ENCODE data around the gene AMH.
A peak's percentile ranks its signal among the peaks of the same experiment; 100 is the strongest.

AMH gene

DNA sequence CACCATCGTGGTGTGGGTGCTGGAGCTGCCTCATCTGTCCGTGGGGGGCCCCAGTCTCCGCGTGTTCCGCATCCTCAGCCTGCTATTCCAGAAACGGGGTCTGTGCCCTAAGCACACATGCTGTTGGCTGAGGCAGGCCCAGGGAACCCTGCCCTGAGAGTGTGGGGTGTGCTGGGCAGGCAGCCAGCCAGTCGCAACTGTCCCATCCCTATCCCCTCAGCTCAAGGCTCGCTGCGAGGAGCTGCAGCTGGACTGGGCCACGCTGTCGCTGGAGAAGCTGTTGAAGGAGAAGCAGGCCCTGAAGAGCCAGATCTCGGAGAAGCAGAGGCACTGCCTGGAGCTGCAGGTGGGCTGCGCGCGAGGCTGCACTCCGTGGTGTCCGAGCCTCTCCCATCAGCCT is 34.9 kb upstream of the AMH start:
- H3K36me3 Mint-ChIP-seq, result peaks cover 2% of the 10 kb centered on the region
- H3K4me1 Mint-ChIP-seq (ENCODE audit: low read depth), result peaks cover 8% of the 10 kb centered on the region
- H3K4me3 Mint-ChIP-seq, result no peak overlapping the region
- no peaks in the 10 kb centered on the region for H3K27me3 Mint-ChIP-seq
- no peaks in the 10 kb centered on the region for H3K9me3 Mint-ChIP-seq (ENCODE audit: low read depth)
- no peak overlapping the region for H3K27ac Mint-ChIP-seq

DNA sequence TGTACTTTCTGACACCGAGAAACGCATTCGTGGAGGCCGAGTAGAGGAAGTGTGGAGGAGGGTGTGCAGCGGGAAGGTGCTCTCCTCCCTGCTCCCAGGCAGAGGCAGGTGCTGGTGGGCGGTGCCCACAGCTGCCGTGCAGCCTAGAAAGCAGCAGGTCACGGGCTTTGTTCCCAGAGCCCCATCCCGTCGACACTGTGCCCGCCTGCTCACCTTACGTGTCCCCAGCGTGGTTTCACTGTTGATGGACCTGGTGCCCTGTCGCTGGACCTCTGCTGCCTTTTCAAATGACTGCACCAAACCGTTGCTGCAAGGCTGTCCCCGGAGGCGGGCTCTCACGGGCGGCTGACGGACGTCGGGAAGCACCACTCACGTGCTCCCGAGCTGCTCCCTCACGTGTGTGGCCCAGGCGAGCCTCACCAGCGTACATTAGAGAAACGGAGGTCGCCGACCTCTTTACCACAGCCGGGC is 33.8 kb upstream of the AMH start:
- Mint-ChIP-seq H3K4me1 (ENCODE audit: low read depth) (peaks cover 8% of the 10 kb centered on the region), H3K27ac (no peak overlapping the region), H3K36me3 (peaks cover 2% of the 10 kb centered on the region), H3K4me3 (no peak overlapping the region), H3K27me3 (no peaks in the 10 kb centered on the region), H3K9me3 (ENCODE audit: low read depth) (no peaks in the 10 kb centered on the region)

DNA sequence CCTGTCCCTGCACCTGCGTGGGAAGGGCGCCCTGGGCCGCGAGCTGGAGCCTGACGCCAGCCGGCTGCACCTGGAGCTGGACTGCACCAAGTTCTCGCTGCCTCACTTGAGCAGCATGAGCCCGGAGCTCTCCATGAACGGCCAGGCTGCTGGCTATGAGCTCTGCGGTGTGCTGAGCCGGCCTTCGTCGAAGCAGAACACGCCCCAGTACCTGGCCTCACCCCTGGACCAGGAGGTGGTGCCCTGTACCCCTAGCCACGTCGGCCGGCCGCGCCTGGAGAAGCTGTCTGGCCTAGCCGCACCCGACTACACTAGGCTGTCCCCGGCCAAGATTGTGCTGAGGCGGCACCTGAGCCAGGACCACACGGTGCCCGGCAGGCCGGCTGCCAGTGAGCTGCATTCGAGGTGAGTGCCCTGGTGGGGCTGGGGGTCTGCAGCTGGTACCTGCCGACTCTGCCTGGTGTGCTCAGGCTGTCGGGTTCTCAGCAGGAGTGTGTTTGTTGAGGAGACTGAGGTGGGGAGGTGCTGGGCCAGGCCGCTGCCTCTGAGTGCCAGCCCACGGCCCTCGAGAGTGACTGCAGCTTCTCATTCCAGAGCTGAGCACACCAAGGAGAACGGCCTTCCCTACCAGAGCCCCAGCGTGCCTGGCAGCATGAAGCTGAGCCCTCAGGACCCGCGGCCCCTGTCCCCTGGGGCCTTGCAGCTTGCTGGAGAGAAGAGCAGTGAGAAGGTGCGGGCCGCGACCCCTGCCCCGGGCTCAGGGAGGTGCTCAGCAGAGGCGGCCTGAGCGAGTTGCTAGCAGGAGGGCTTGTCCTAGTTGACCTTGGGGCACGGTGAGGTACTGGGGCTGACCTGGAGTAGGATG is 32.5 kb upstream of the AMH start:
- Mint-ChIP-seq H3K36me3 (peaks cover 2% of the 10 kb centered on the region), H3K4me1 (ENCODE audit: low read depth) (peaks cover 8% of the 10 kb centered on the region), H3K9me3 (ENCODE audit: low read depth) (no peaks in the 10 kb centered on the region), H3K27ac (peak overlapping the region; percentile 16), H3K27me3 (no peaks in the 10 kb centered on the region), H3K4me3 (no peak overlapping the region)

DNA sequence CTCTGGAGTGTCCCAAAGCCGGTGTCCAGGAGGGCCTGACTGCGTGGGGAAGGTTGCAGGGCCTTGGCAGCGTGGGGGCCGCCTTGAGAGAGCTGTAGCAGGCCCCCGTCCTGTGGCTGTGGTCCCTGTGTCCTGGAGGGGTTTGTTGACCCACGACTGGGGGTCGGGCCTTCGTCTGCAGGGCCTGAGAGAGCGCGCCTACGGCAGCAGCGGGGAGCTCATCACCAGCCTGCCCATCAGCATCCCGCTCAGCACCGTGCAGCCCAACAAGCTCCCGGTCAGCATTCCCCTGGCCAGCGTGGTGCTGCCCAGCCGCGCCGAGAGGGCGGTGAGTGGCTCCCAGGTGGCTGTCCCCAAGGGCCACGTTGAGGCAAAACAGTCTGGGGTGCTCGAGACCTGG is 31.5 kb upstream of the AMH start:
- Mint-ChIP-seq H3K36me3 (no peaks in the 10 kb centered on the region), H3K27ac (no peak overlapping the region), H3K27me3 (no peaks in the 10 kb centered on the region), H3K4me3 (no peak overlapping the region), H3K9me3 (ENCODE audit: low read depth) (no peaks in the 10 kb centered on the region), H3K4me1 (ENCODE audit: low read depth) (peaks cover 8% of the 10 kb centered on the region)

DNA sequence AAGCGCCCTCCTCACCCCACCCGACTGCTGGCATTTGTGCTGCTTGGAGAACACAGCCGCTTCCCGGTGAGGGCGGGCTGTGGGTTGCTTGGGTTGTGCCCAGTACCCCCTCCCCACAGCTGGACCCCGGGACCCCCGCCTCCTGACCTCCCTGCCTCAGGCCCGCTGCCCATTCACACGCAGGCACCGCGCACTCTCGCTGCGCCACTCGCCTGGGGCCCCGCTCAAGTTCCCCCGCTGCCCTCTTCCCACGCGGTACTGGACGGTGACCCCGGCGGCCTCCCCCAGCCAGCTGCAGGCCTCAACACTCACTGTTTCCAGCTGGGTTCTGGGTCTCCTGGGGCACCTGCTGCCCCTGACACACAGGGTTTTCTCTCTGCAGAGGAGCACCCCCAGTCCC is 29.4 kb upstream of the AMH start:
- H3K4me1 Mint-ChIP-seq (ENCODE audit: low read depth), result peaks cover 13% of the 10 kb centered on the region
- H3K27me3 Mint-ChIP-seq, result no peaks in the 10 kb centered on the region
- H3K9me3 Mint-ChIP-seq (ENCODE audit: low read depth), result no peaks in the 10 kb centered on the region
- H3K4me3 Mint-ChIP-seq, result no peak overlapping the region
- H3K36me3 Mint-ChIP-seq, result no peaks in the 10 kb centered on the region
- no peak overlapping the region for H3K27ac Mint-ChIP-seq

DNA sequence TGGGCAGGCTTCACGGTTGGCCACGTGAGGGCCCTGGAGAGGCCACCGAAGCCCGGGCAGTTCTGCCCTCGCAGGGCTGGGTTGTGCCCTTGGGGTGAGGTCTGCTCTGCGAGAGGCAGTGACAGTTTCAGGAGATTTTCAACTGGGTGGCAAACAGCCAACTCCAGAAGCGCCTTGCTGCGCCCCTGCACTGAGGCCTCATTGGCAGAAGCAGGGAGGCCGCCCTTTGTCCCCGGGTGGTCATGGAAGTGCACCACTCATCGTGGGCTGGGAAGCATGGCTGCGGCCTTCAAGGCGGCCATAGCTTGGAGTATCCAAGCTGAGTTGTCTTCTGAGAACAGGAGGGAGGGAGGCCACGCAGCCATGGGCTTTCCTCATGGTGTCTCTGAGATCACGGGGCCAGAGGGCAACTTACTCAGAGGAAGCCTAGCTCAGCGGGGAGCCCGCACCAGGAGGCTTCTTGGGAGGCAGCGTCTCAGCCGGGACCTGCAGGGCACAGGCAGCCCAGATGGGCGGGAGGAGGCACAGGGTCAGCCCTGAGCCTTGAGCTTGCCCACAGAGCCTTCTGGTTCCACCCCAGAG is 27.8 kb upstream of the AMH start:
- no peak overlapping the region for H3K4me3 Mint-ChIP-seq
- H3K27me3 Mint-ChIP-seq, result no peaks in the 10 kb centered on the region
- H3K27ac Mint-ChIP-seq, result no peak overlapping the region
- peaks cover 6% of the 10 kb centered on the region for H3K4me1 Mint-ChIP-seq (ENCODE audit: low read depth)
- H3K36me3 Mint-ChIP-seq, result no peaks in the 10 kb centered on the region
- H3K9me3 Mint-ChIP-seq (ENCODE audit: low read depth), result no peaks in the 10 kb centered on the region

GRCh38 chr19:2221918-2222317 is 27.2 kb upstream of the AMH start:
- H3K27ac Mint-ChIP-seq, result no peak overlapping the region
- H3K4me1 Mint-ChIP-seq (ENCODE audit: low read depth), result peaks cover 6% of the 10 kb centered on the region
- H3K36me3 Mint-ChIP-seq, result no peaks in the 10 kb centered on the region
- no peak overlapping the region for H3K4me3 Mint-ChIP-seq
- H3K27me3 Mint-ChIP-seq, result no peaks in the 10 kb centered on the region
- H3K9me3 Mint-ChIP-seq (ENCODE audit: low read depth), result no peaks in the 10 kb centered on the region

DNA sequence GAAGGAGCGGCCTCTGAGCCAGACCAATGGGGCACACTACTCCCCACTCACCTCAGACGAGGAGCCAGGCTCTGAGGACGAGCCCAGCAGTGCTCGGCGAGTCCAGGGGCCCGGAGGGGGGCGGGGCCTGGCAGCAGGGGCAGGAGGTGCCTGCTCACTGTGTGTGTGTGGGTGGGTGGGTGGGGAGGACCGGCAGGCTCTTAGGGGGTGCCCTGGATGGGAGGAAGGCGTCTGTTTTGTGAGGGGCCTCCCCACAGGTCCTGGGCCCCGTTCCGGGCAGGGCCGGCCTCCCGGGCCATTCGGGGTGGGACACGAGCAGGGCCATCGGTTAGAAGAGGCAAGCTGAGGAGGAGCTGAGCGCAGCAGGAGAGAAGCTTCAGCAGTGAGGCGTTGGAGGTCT is 25.7 kb upstream of the AMH start:
- Mint-ChIP-seq H3K4me3 (no peak overlapping the region), H3K9me3 (ENCODE audit: low read depth) (no peaks in the 10 kb centered on the region), H3K27ac (no peak overlapping the region), H3K27me3 (no peaks in the 10 kb centered on the region), H3K36me3 (no peaks in the 10 kb centered on the region), H3K4me1 (ENCODE audit: low read depth) (peaks cover 6% of the 10 kb centered on the region)

DNA sequence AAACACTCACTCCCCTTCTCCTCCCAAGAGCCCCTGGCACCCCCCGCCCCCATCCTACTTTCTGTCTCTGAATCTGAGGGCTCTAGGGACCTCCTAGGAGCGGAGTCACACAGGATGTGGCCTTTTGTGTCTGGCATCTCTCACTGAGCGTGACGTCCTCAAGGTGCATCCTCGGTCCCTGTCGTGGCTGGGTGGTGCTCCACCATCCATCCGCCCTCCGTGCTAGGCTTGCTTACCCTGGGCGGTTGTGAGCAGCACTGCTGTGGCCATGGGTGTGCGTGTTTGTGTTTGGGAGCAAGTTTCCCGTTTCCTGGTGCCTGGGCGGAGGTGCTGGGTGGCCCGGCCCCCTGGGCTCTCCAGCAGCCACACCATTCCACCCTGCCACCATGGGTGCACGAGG is 25.2 kb upstream of the AMH start:
- Mint-ChIP-seq H3K4me3 (no peak overlapping the region), H3K27me3 (no peaks in the 10 kb centered on the region), H3K9me3 (ENCODE audit: low read depth) (no peaks in the 10 kb centered on the region), H3K36me3 (no peaks in the 10 kb centered on the region), H3K4me1 (ENCODE audit: low read depth) (peaks cover 6% of the 10 kb centered on the region), H3K27ac (peak overlapping the region; percentile 46)

GRCh38 chr19:2224754-2225349 is 24.3 kb upstream of the AMH start:
- H3K4me3 Mint-ChIP-seq, result no peak overlapping the region
- H3K36me3 Mint-ChIP-seq, result no peaks in the 10 kb centered on the region
- H3K27ac Mint-ChIP-seq, result no peak overlapping the region
- no peaks in the 10 kb centered on the region for H3K9me3 Mint-ChIP-seq (ENCODE audit: low read depth)
- H3K27me3 Mint-ChIP-seq, result no peaks in the 10 kb centered on the region
- H3K4me1 Mint-ChIP-seq (ENCODE audit: low read depth), result peaks cover 6% of the 10 kb centered on the region

- no peak overlapping the region for H3K4me3 Mint-ChIP-seq
- H3K27ac Mint-ChIP-seq, result no peak overlapping the region
- peaks cover 6% of the 10 kb centered on the region for H3K4me1 Mint-ChIP-seq (ENCODE audit: low read depth)
- no peaks in the 10 kb centered on the region for H3K27me3 Mint-ChIP-seq
- no peaks in the 10 kb centered on the region for H3K36me3 Mint-ChIP-seq
- no peaks in the 10 kb centered on the region for H3K9me3 Mint-ChIP-seq (ENCODE audit: low read depth)
Observed at GRCh38 chr19:2225415-2226050, 23.6 kb upstream of the AMH start.

- no peaks in the 10 kb centered on the region for H3K36me3 Mint-ChIP-seq
- H3K9me3 Mint-ChIP-seq (ENCODE audit: low read depth), result no peaks in the 10 kb centered on the region
- H3K4me1 Mint-ChIP-seq (ENCODE audit: low read depth), result peaks cover 6% of the 10 kb centered on the region
- H3K27ac Mint-ChIP-seq, result no peak overlapping the region
- H3K27me3 Mint-ChIP-seq, result no peaks in the 10 kb centered on the region
- no peak overlapping the region for H3K4me3 Mint-ChIP-seq
Observed at GRCh38 chr19:2226051-2226839, 22.9 kb upstream of the AMH start.

DNA sequence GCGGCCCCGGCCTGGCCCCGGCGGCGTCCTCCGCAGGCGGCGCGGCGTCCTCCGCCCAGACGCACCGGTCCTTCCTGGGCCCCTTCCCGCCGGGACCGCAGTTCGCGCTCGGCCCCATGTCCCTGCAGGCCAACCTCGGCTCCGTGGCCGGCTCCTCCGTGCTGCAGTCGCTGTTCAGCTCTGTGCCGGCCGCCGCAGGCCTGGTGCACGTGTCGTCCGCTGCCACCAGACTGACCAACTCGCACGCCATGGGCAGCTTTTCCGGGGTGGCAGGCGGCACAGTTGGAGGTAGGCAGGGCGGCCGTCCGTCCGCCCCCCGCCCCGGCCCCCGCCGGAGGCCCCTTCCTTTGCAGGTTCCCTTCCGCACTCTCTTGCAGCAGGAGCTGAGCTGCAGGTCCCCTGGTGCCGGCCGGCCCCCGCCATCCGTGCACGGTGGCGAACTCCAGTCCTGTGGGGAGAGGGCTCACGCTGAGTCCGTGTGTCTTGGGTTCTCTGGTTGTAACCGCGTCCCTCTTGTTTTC is 22.2 kb upstream of the AMH start:
- H3K27me3 Mint-ChIP-seq, result no peaks in the 10 kb centered on the region
- no peaks in the 10 kb centered on the region for H3K36me3 Mint-ChIP-seq
- no peak overlapping the region for H3K4me3 Mint-ChIP-seq
- peaks cover 6% of the 10 kb centered on the region for H3K4me1 Mint-ChIP-seq (ENCODE audit: low read depth)
- H3K27ac Mint-ChIP-seq, result no peak overlapping the region
- no peaks in the 10 kb centered on the region for H3K9me3 Mint-ChIP-seq (ENCODE audit: low read depth)

DNA sequence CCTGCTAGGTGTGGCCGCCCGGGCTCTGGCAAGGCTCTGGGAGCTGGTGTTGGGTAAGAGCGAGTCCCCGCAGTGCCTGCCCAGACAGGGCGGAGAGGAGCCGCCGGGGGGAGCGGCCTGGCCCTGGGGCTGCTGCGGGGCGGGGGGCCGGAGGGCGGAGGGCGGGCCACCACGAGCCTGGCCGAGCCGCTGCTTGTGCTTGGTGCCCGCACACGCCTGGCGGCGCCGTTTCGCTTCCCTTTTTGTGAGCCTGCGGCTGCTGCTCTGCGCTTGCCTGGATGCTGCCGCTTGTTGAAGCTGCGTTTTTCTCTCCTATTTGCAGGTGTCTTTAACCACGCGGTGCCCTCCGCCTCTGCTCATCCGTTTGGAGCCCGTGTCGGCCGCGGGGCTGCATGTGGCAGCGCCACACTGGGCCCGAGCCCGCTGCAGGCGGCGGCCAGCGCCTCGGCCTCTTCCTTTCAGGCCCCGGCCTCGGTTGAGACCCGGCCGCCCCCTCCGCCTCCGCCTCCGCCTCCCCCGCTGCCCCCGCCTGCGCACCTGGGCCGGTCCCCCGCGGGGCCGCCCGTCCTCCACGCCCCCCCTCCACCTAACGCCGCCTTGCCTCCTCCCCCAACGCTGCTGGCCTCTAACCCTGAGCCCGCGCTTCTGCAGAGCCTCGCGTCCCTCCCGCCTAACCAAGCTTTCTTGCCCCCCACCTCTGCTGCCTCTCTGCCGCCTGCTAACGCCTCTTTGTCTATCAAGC is 21.5 kb upstream of the AMH start:
- Mint-ChIP-seq H3K27me3 (no peaks in the 10 kb centered on the region), H3K4me1 (ENCODE audit: low read depth) (peaks cover 6% of the 10 kb centered on the region)

More for the DNA sequence above, 21.5 kb upstream of the AMH start:
- Mint-ChIP-seq H3K4me3 (no peak overlapping the region), H3K27ac (no peak overlapping the region), H3K9me3 (ENCODE audit: low read depth) (no peaks in the 10 kb centered on the region), H3K36me3 (no peaks in the 10 kb centered on the region)

Measured in activated naive CD8-positive, alpha-beta T cell (primary cell).